Measurements from ENCODE around the gene IFI6. TPM values are rescaled to one million over a fixed set of nuclear protein-coding genes. Genes with fewer than 3 reads are reported as not detected.
"Not testable (repeated sequence)": the region's sequence is repeated elsewhere in the genome, so short reads cannot be mapped to it uniquely, and the experiment has no call there.

The IFI6 gene
- total RNA-seq, 1 donor from 2014 or later: 126 TPM

- no peak for DNase-seq (ENCODE audit: low spot score)
Measured at GRCh38 chr1:27652111-27652864, 19.7 kb downstream of the IFI6 start.

DNA sequence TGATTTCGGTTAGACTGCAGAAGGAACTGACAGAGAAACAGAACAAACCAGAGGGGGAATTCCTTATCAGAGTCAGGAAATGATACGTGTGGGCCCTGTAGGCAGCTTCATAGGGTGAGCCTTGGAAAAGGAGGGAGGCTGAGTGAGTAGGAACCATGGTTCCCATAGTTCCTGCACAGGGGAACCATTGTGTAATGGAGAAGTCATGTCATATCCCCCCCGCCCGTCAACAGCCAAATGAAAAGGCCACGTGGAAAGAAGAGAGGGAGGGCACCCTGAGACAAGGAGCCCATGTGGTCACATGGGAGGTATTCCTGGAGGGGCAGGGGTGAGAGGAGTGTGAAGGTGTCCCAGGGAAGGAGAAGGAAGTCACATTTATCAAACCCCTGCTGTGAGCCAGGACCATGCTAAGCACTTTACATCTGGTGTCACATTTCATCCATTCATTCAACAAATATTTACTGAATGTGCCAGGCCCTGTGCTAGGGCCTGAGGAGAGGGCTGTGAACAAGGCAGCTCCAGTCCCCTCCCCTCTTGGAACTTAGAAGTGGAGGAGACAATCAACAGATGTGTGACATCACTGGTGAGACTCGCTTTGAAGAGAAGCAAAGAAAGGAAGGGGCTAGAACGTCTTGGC lies 21.3 kb downstream of the IFI6 start:
- no peak for DNase-seq (ENCODE audit: low spot score)

DNA sequence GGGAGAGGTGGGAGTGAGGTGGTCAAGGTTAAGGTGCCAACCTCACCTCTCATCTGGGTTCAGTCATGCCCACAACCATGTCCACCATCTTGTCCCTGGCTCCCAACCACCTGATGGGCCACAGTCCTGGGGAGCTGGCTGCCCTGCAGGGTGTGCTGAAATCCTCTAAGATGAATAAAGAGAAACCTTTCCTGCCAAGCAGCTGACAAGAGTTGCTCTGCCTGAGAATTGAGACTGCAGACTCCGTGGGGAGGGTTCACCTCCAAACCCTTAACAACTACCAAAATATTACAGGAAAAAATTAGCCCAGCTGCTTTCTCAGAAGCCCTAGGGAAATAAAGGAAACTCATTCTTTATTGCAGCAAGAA lies 21.8 kb downstream of the IFI6 start:
- DNase-seq (ENCODE audit: low spot score): no peak

DNA sequence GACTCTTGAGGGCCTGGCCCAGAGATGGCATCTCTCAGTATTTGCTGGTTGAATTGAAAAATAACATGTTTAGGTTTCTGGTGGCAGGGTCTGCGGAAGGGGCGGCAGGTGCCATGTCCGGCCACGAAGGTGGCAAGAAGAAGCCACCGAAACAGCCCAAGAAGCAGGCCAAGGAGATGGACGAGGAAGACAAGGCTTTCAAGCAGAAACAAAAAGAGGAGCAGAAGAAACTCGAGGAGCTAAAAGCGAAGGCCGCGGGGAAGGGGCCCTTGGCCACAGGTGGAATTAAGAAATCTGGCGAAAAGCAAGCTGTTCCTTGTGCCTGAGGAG lies 22.7 kb downstream of the IFI6 start:
- no peak for DNase-seq (ENCODE audit: low spot score)

DNA sequence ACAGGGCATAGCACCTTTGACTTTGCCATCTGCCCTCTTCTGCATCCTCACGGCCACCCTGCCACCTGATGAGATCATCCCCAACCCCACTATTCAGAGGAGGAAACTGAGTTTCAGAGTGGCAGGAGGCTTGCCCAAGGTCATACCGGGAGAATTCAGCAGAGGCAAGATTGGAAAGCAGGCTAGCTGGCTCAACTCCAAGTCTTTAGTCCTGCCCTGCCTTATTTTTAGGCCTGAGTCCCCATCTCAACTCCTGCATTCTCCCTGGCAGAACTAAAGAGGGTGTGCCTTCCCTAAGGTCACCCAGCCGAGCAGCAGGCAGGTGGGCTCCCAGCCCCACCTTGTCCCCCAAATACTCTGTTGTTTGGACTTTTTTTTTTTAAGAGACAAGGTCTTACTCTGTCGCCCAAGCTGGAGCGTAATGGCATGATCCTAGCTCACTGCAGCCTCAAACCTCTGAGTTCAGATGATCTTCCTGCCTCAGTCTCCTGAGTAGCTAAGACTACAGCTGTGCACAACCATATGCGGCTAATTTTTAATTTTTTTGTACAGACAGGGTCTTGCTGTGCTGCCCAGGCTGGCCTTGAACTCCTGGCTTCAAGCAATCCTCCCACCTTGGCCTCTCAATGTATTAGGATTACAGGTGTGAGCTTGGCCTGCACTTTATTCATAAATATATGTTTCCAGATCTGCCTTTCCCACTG lies 23.2 kb downstream of the IFI6 start:
- DNase-seq (ENCODE audit: low spot score): no peak

- no peak for DNase-seq (ENCODE audit: low spot score)
Measured at GRCh38 chr1:27647328-27647727, 24.7 kb downstream of the IFI6 start.

GRCh38 chr1:27646676-27647075 lies 25.3 kb downstream of the IFI6 start:
- no peak for DNase-seq (ENCODE audit: low spot score)

DNA sequence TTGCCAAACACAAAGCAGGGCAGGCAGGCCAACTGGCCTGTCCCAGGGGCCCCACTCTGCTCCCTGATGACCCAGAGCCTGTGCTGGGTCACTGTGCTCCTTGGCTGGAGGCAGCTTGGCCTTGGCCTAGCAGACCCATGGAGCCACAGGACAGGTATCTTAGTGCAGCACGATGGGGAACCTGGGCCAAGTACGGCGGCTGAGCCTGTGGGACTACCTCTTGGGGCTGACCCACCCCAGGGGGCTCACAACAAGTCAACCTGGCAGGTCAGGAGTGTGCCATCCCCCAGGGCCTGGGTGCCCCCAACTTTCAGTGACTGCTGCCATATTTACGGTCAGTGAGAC lies 26.9 kb downstream of the IFI6 start:
- DNase-seq (ENCODE audit: low spot score): no peak

DNA sequence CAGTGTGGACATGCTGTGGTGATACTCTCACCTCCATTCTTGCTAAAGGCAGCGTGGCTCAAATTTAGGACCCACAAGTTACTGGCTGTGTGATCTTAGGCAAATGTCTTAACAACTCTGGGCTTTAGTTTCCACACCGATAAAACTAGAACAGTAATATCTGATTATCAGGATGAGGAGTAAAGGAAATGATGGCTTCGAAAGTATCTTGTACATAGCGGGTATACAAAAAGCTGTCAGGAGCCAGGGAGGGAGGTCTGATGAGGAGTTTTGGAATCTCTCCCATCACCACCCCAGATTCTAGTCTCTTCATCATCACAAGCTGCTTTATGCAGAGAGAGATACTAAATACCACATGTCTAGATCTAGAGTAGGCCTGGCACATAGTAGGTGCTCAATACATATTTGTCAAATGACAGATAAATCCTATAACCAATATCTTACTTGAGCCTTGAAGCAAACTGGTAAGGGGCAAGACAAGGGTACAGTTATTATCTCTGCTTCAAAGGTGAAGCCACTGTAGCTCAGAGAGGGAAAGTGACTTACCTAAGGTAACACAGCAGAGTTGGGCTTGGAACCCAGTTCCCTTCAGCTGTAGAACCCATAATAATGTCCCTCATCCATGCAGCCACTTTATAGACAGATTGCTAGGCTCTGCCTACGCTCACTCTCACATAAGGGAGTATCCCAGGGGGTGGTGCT lies 27.5 kb downstream of the IFI6 start:
- no peak for DNase-seq (ENCODE audit: low spot score)

- DNase-seq (ENCODE audit: low spot score): no peak
Measured at GRCh38 chr1:27643600-27644368, 28.2 kb downstream of the IFI6 start.

DNA sequence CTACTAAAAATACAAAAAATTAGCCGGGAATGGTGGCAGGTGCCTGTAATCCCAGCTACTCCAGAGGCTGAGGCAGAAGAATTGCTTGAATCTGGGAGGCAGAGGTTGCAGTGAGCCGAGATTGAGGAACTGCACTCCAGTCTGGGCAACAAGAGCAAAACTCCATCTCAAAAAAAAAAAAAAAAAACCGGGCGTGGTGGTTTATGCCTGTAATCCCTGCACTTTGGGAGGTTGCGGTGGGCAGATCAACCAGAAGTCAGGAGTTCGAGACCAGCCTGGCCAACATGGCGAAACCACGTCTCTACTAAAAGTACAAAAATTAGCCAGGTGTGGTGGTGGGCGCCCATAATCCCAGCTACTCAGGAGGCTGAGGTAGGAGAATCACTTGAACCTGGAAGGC lies 31.5 kb downstream of the IFI6 start:
- DNase-seq (ENCODE audit: low spot score): not testable (repeated sequence)

DNA sequence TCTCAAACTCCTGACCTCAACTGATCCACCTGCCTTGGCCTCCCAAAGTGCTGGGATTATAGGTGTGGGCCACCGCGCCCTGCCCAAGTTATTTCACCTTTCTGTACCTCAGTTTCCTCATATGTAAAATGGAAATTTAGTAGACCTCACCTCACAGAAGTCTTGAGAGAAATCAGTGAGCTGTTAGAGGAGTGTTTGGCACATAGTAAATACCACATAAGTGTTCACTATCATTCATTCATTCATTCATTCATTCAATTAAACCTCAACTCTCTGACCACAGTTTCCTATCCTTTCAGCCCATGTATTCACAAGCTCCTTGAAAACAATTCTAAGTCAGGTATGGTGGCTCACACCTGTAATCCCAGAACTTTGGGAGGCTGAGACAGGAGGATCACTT lies 33.2 kb downstream of the IFI6 start:
- DNase-seq (ENCODE audit: low spot score): no peak

DNA sequence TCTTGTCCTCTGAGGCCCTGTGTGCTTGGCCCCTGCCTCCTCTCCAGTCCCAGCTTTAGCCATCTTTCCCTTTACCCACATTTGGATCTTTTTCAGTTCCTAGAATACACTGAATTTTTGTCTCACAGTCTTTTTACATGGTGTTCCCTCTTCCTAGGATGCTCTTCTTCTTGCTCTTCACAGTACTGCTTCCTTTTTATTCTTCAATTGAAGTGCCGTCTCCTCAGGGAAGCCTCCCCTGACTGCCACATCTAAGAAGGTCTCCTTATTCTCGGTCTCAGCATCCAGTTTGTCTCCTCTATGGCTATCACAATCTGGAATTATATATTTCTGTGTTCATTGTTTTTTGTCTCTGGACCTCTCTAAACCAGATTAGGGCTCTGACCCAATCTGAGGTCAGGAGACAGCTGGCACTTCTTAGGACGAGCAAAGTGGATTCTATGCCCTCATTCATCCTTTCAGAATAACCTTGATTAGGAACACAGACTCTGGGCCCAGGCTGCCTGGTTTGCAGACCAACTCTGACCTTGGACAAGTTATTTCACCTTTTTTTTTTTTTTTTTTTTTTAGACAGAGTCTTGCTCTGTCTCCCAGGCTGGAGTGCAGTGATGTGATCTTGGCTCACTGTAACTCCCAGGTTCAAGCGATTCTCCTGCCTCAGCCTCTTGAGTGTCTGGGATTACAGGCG lies 33.8 kb downstream of the IFI6 start:
- no peak for DNase-seq (ENCODE audit: low spot score)

DNA sequence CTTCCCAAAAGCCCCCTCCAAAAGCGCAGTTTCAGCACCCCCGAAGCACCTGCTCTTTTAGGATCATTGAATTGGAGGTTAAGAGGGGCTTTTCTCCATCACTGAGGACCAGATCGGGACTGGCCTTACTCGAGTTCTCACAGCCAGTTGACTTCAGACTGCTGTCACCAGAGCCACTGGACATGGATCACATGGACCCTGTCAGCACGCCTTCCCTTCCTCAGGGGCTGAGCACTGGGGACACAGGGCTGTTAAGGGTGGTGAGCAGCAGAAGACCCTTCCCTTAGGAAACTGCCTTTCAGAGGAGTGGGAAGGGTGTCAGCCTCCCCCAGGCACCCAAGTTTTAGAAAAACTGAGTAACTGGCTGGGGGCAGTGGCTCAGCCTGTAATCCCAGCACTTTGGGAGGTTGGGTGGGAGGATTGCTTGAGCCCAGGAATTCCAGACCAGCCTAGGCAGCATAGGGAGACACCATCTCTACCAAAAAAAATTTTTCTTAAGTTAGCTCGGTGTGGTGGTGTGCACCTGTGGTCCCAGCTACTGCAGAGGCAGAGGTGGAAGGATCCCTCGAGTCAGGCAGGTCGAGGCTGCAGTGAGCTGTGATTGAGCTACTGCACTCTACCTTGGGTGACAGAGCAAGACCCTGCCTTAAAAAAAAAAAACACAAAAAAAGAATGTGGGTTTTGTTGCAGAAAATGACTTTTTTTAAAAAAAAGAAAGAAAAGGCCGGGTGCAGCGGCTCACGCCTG lies 36.4 kb downstream of the IFI6 start:
- DNase-seq (ENCODE audit: low spot score): no peak

DNA sequence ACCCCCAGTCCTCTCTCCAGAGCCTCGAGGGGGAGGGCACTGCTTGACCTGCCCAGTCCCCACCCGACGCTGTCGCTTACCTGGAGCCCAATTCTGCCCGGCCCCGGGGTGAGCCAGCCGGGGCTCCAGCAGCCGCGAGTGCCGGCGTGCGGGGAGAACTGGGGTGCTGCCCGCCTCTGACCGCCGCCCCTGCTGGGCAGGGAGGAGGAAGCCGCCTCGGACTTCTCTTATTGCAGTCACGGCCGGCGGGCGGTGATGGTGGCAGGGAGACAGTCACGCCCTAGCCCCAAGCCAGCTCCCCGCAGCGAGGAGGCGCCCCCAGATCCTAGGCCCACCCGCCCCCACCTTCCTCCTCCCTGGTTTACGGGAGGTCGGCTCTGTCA lies 37.0 kb downstream of the IFI6 start, which contains the start of gene FGR:
FGR (minus strand) TSS at position 201 of the 383 bp plus-strand sequence. CDS start 11,269 bp downstream, outside the sequence.
- DNase-seq (ENCODE audit: low spot score): no peak

DNA sequence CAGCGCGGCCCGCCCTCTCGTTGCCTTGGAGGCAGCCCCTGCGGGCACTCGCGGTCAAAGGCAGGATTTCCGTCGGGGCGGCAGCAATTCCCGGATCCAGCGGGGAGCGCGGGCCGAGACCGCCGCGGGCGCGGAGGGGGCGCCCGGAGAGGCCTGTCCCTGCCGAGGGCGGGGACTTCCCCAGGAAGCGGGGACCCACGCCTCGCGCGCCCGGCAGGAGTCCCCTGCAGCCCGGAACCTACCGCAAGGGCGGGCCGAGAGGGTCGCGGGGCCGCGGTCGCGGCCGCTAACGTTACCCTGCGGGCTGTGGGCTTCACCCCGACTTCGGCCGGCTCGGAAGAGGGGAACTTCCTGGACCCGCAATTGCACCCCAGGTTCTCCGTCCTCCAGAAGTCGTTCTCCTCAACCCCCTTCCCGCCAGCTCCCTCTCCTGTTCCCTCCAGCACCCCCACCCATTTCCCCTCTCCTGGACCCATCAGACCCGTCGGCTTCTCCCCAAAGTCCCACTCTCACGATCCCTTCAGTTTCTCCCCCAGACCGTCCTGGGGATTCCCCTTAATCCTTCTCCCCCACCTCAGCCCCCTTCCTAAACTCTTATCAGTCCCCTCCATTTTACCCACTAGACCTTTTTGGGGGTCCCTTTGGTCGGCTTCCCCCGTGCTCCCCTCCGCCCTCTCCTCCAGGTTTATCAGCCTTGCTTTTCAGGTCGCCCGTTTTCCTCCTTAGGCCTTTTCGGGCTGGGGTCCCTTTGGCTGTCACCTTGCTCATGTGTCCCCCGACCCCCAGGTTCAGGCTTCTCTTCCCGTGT lies 37.6 kb downstream of the IFI6 start:
- peak; percentile 91 for DNase-seq (ENCODE audit: low spot score)

GRCh38 chr1:27633640-27634176 lies 38.3 kb downstream of the IFI6 start:
- no peak for DNase-seq (ENCODE audit: low spot score)

DNA sequence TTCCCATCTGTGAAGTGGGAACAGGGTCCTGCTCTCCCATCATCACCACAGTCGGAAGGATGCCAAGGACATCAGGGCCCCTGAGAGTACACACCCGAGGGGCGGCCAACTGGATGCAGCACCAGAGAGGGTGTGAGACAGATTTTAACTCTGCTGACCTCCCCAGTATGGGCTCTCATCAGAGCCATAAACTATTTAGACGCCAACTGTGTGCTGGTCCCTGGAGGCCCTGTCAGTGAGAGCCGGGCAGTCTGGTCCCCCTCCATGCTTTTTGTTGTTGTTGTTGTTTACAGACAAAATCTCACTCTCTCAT lies 38.7 kb downstream of the IFI6 start:
- no peak for DNase-seq (ENCODE audit: low spot score)
